ENCODE results near the gene SCN11A.

DNA sequence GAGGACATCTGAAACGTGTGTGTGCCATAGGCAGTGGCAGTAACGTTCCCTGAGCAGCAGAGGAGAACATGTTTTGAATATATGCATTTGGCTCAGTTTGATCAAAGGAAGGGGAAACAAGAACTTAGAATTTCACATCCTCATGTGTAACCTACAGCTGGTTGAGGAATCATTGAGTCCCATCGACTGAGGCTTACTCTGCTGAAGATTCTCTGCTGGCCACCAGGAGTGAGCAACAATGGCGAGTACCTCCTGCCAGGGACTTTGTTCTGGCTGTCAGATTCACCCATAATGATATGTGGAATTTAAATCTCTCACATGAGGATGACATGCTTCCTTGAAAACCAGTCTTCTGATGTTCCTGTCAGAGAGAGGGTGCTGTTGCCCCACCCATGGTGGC lies 34.4 kb upstream of the SCN11A start:
- TF ChIP-seq, protein P1, sequence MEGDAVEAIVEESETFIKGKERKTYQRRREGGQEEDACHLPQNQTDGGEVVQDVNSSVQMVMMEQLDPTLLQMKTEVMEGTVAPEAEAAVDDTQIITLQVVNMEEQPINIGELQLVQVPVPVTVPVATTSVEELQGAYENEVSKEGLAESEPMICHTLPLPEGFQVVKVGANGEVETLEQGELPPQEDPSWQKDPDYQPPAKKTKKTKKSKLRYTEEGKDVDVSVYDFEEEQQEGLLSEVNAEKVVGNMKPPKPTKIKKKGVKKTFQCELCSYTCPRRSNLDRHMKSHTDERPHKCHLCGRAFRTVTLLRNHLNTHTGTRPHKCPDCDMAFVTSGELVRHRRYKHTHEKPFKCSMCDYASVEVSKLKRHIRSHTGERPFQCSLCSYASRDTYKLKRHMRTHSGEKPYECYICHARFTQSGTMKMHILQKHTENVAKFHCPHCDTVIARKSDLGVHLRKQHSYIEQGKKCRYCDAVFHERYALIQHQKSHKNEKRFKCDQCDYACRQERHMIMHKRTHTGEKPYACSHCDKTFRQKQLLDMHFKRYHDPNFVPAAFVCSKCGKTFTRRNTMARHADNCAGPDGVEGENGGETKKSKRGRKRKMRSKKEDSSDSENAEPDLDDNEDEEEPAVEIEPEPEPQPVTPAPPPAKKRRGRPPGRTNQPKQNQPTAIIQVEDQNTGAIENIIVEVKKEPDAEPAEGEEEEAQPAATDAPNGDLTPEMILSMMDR (IDR thresholded peaks at IDR 0.05), result no peak
- TF ChIP-seq POLR2A (IDR thresholded peaks at IDR 0.05) (no peak), POLR2AphosphoS5 (IDR thresholded peaks at IDR 0.05) (no peak), EP300 (IDR thresholded peaks at IDR 0.05; ENCODE audit: low read depth) (no peak)
